Loucy (cell line): Measurements from ENCODE around the gene C17orf107.
A peak's percentile ranks its signal among the peaks of the same experiment; 100 is the strongest.

Experiments
- H2AFZ ChIP-seq: fragments of 200-600 bp; sonication (generic); 2 replicates; pipeline ENCODE4 v1.6.0; 2016; ENCODE audit warnings: antibody characterized with exemption, mild to moderate bottlenecking, low read length, moderate library complexity
- H3F3A ChIP-seq: fragments of 200-600 bp; 2 replicates; pipeline ENCODE4 v1.6.0; 2016; ENCODE audit warnings: antibody characterized with exemption, low read depth, mild to moderate bottlenecking
- H3K27me3 ChIP-seq: fragments of 200-600 bp; sonication (generic); 2 replicates; pipeline ENCODE4 v1.6.1; 2014; ENCODE audit warnings: low read length, mild to moderate bottlenecking; ENCODE audit not compliant: insufficient read depth, poor library complexity, severe bottlenecking
- H3K36me3 ChIP-seq: fragments of 200-600 bp; sonication (generic); 2 replicates; pipeline ENCODE4 v1.6.1; 2016; ENCODE audit warnings: low read length; ENCODE audit not compliant: insufficient read depth
- H3K4me1 ChIP-seq: fragments of 200-600 bp; sonication (generic); 2 replicates; pipeline ENCODE4 v1.5.1; 2014; ENCODE audit warnings: low read length, mild to moderate bottlenecking; ENCODE audit not compliant: insufficient read depth, poor library complexity, severe bottlenecking
- H3K4me2 ChIP-seq: fragments of 200-600 bp; sonication (generic); 2 replicates; pipeline ENCODE4 v1.6.0; 2014; ENCODE audit warnings: antibody characterized with exemption, low read length, low read depth, mild to moderate bottlenecking; ENCODE audit not compliant: poor library complexity, severe bottlenecking
- H3K4me3 ChIP-seq: fragments of 200-600 bp; sonication (generic); 2 replicates; pipeline ENCODE4 v1.5.1; 2014; ENCODE audit warnings: low read length, mild to moderate bottlenecking, mixed read lengths; ENCODE audit not compliant: poor library complexity, severe bottlenecking
- H3K79me2 ChIP-seq: fragments of 200-600 bp; sonication (generic); 2 replicates; pipeline ENCODE4 v1.6.1; 2014; ENCODE audit warnings: low read length; ENCODE audit not compliant: insufficient read depth
- H3K9ac ChIP-seq: fragments of 200-600 bp; sonication (generic); 2 replicates; pipeline ENCODE4 v1.6.0; 2014; ENCODE audit warnings: mild to moderate bottlenecking, low read depth, low read length, moderate library complexity; ENCODE audit not compliant: poor library complexity, severe bottlenecking
- H3K9me2 ChIP-seq: fragments of 200-600 bp; sonication (generic); replicated peaks from 2 replicates; pipeline ENCODE4 v1.6.1; 2016; ENCODE audit warnings: low read depth, low read length, mixed read lengths
- H3K9me3 ChIP-seq: fragments of 200-600 bp; sonication (generic); 2 replicates; pipeline ENCODE4 v1.6.1; 2014; ENCODE audit warnings: mild to moderate bottlenecking, antibody characterized with exemption, low read length, low read depth; ENCODE audit not compliant: insufficient read depth
- H4K20me1 ChIP-seq: fragments of 200-600 bp; sonication (generic); 2 replicates; pipeline ENCODE4 v1.6.0; 2014; ENCODE audit warnings: antibody characterized with exemption, low read length, mild to moderate bottlenecking; ENCODE audit not compliant: insufficient read depth, poor library complexity, severe bottlenecking
- CTCF ChIP-seq: fragments of 200-600 bp; sonication (generic); conservative IDR thresholded peaks from 2 replicates; pipeline ENCODE4 v1.5.1; 2014; ENCODE audit warnings: mild to moderate bottlenecking, antibody characterized with exemption, low read length
- EZH2phosphoT487 ChIP-seq: fragments of 200-600 bp; IDR thresholded peaks from 2 replicates; pipeline ENCODE4 v1.6.1; 2018; ENCODE audit warnings: antibody characterized with exemption, mild to moderate bottlenecking, moderate library complexity, borderline replicate concordance

The C17orf107 gene

GRCh38 chr17:4947411-4948165 is 48.3 kb downstream of the C17orf107 start:
- Histone ChIP-seq H4K20me1 (peaks cover 54% of the 10 kb centered on the region), H3K27me3 (peaks cover 14% of the 10 kb centered on the region), H3K4me1 (peaks cover 51% of the 10 kb centered on the region), H3K79me2 (peaks cover 76% of the 10 kb centered on the region), H2AFZ (no peak overlapping the region), H3K9me3 (no peaks in the 10 kb centered on the region), H3K9me2 (no peaks in the 10 kb centered on the region), H3K4me3 (peak overlapping the region; percentile 90), H3K4me2 (peak overlapping the region; percentile 96), H3K36me3 (peaks cover 42% of the 10 kb centered on the region), H3K9ac (peak overlapping the region; percentile 99), H3F3A (peaks cover 44% of the 10 kb centered on the region)
- TF ChIP-seq EZH2phosphoT487 (no peak), CTCF (no peak)

- peak within 1 kb of the TSS; percentile 91 for H3K4me2 ChIP-seq
- peaks cover 46% of the 10 kb centered on the region for H4K20me1 ChIP-seq
- H3K9me3 ChIP-seq, result no peaks in the 10 kb centered on the region
- H3K79me2 ChIP-seq, result peaks cover 69% of the 10 kb centered on the region
- peaks cover 43% of the 10 kb centered on the region for H3F3A ChIP-seq
- no peaks in the 10 kb centered on the region for H3K9me2 ChIP-seq
- TF ChIP-seq CTCF (no peak), EZH2phosphoT487 (no peak)
- peak within 1 kb of the TSS; percentile 90 for H3K4me3 ChIP-seq
- peak within 1 kb of the TSS; percentile 99 for H3K9ac ChIP-seq
- H3K36me3 ChIP-seq, result peaks cover 34% of the 10 kb centered on the region
- H2AFZ ChIP-seq, result peak within 1 kb of the TSS; percentile 84
- H3K27me3 ChIP-seq, result peaks cover 14% of the 10 kb centered on the region
- peaks cover 43% of the 10 kb centered on the region for H3K4me1 ChIP-seq
Observed at GRCh38 chr17:4948166-4948930, 49.0 kb downstream of the C17orf107 start, which contains the start of gene PFN1. PFN1 (minus strand) TSS chr17:4948530; CDS start chr17:4948394, 136 bp downstream.

- H3K4me3 ChIP-seq, result peak overlapping the region; percentile 90
Observed at GRCh38 chr17:4948931-4949320, 49.6 kb downstream of the C17orf107 start.

More at GRCh38 chr17:4948931-4949320, 49.6 kb downstream of the C17orf107 start:
- no peaks in the 10 kb centered on the region for H3K9me2 ChIP-seq
- peak overlapping the region; percentile 91 for H3K4me2 ChIP-seq
- no peaks in the 10 kb centered on the region for H3K9me3 ChIP-seq
- H3K9ac ChIP-seq, result peak overlapping the region; percentile 99
- peaks cover 37% of the 10 kb centered on the region for H3K4me1 ChIP-seq
- H3F3A ChIP-seq, result peaks cover 39% of the 10 kb centered on the region
- TF ChIP-seq EZH2phosphoT487 (no peak), CTCF (no peak)
- peak overlapping the region; percentile 84 for H2AFZ ChIP-seq
- H4K20me1 ChIP-seq, result peaks cover 41% of the 10 kb centered on the region
- peaks cover 63% of the 10 kb centered on the region for H3K79me2 ChIP-seq
- peaks cover 31% of the 10 kb centered on the region for H3K36me3 ChIP-seq
- H3K27me3 ChIP-seq, result peaks cover 14% of the 10 kb centered on the region
